ENCODE data around the gene ATXN7L1. TPM values are rescaled to one million over a fixed set of nuclear protein-coding genes. Genes with fewer than 3 reads are reported as not detected.

The ATXN7L1 gene
- total RNA-seq, 4 donors from 2014 or later: 5.9 to 21.2 (median 7.7) TPM

DNA sequence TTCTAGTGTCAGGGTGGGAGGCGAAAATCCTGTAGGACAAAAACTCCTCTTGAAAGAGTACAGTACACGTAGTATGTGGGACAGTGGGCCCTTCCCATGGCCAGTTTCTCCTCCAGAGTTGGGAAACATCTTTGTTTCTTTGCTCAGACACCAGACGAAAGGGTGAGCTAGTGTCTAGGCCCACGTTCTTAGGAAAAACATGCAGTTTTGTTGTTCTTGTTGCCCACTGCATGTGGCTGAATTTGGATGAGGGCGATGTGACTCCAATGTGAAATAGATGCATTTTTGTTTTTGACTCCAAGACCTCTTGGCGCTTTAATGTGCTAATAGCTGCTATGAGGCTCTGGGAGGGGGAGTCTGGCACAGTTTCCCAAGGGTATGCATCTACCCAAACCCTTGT lies 100.8 kb downstream of the ATXN7L1 start:
- H3K36me3 ChIP-seq: no peaks in the 10 kb centered on the region
- 61 to 68% methylated on average over 6 of the region's 6 CpGs for WGBS, 2 donors (ENCODE audit: low coverage in 1 of 2)
- ATAC-seq: no peak
- H3K9me3 ChIP-seq: no peaks in the 10 kb centered on the region
- H3K27ac ChIP-seq: peak overlapping the region in 1 of 4 donors; percentile 31
- no peaks in the 10 kb centered on the region for H3K27me3 ChIP-seq
- no peak for TF ChIP-seq POLR2A (IDR thresholded peaks at IDR 0.05)
- no peak for TF ChIP-seq POLR2AphosphoS5 (IDR thresholded peaks at IDR 0.05)
- TF ChIP-seq EP300 (IDR thresholded peaks at IDR 0.05): no peak
- TF ChIP-seq CTCF (IDR thresholded peaks at IDR 0.05): no peak
- H3K4me3 ChIP-seq: no peak overlapping the region
- peaks cover 0 to 33% (median 1%) of the 10 kb centered on the region in 3 donors for H3K4me1 ChIP-seq

DNA sequence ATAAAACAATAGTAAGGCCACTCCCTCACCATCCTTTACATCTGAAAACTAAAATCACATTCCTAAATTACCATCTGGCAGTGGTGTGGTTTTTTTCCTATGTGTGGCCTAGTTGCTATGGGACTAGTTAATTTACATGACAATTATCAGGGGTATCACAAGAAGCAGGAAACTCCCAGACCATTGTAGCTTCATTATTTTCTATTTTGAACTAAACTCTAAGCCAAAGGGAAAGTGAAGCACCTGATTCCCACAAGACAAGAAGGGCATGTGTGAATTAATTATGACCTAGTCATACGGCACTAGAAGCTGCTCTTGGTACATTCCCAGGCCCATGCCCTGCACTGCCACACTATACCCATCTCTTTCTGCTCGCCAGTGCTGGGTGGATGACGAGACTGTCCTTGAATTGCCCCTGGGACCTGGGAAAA lies 103.4 kb downstream of the ATXN7L1 start:
- 80 to 100% methylated on average over 3 of the region's 3 CpGs for WGBS, 2 donors (ENCODE audit: low coverage in 1 of 2)
- ATAC-seq: no peak
- no peak overlapping the region for H3K27ac ChIP-seq
- H3K9me3 ChIP-seq: no peaks in the 10 kb centered on the region
- TF ChIP-seq POLR2AphosphoS5 (IDR thresholded peaks at IDR 0.05): no peak
- TF ChIP-seq POLR2A (IDR thresholded peaks at IDR 0.05): no peak
- TF ChIP-seq CTCF (IDR thresholded peaks at IDR 0.05): no peak
- no peak for TF ChIP-seq EP300 (IDR thresholded peaks at IDR 0.05)
- no peaks in the 10 kb centered on the region for H3K27me3 ChIP-seq
- peaks cover 0 to 44% (median 6%) of the 10 kb centered on the region in 3 donors for H3K4me1 ChIP-seq
- H3K4me3 ChIP-seq: no peak overlapping the region
- no peaks in the 10 kb centered on the region for H3K36me3 ChIP-seq

DNA sequence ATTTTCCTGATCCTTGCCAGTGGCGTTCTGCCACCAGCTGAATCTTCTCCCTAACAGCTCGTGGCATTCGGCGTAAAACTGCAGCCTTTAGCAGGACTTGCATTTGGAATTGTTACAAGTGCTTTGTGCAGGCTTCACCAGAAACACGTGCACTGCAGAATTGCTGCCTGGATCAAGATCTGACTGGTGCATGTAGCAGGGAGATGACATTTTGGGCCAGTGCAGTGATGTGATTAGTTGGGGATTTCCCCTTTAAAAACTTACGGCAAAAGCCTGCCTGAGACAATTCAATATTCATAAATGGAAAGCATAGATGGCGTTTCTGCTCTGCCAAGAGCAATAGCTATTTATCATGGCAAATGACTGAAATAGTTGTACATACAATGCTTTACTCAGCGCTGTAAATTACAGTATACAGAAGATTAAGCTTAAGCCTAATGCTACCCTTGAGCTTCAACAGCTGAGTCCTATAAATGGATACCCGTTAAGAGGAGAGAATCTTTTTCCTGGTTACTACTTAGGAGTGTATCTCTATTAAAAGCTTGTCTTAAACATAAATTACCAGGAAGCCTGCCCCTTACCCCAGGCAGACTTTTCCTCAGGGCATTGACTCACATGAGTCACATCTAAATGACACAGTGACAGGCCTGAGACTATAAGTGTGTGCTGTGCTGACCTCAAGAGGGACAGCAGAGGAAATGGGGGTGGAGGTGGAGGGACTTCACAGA lies 106.3 kb downstream of the ATXN7L1 start:
- no peak overlapping the region for H3K4me3 ChIP-seq
- 26 to 31% methylated on average over 7 to 8 of the region's 9 CpGs for WGBS, 2 donors (ENCODE audit: low coverage in 1 of 2)
- peak overlapping the region in 3 of 4 donors; percentile 14 to 32 (median 16) for H3K27ac ChIP-seq
- no peak for TF ChIP-seq EP300 (IDR thresholded peaks at IDR 0.05)
- TF ChIP-seq POLR2AphosphoS5 (IDR thresholded peaks at IDR 0.05): peak; percentile 15
- peaks cover 0 to 49% (median 6%) of the 10 kb centered on the region in 3 donors for H3K4me1 ChIP-seq
- no peaks in the 10 kb centered on the region for H3K9me3 ChIP-seq
- peak; percentile 29 for ATAC-seq
- H3K27me3 ChIP-seq: no peaks in the 10 kb centered on the region
- no peaks in the 10 kb centered on the region for H3K36me3 ChIP-seq

DNA sequence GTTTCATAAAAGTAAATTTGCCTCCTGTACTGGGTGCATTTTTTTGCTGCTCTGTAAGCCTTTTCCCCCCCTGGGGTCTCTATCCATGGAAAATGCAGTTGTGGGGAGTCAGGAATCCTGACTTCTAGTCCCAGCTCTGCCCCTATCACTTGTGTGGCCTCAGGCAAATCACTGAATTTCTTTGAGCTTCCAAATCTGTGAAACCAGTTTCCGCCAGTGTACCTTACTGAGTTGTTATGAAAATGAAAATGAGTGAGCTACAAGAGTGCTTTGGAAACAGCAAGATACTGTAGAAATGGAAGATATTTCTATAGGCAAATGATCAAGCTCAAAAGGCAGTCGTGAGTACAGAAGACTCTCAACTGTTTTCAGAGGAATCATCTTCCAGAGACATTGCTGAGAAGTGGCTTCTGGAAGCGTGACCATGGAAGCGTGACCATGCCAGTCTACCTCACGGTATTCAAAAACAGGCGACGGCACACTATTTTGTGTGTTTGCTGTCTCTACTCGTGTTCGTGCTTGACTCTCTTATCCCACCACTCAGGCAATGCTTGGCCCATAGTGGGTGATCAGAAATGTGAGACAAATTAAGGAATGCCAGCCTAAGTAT lies 107.4 kb downstream of the ATXN7L1 start:
- 92 to 98% methylated on average over 2 to 8 of the region's 9 CpGs for WGBS, 2 donors (ENCODE audit: low coverage in 1 of 2)
- no peaks in the 10 kb centered on the region for H3K9me3 ChIP-seq
- no peak overlapping the region for H3K4me3 ChIP-seq
- H3K27ac ChIP-seq: peak overlapping the region in 1 of 4 donors; percentile 32
- H3K27me3 ChIP-seq: no peaks in the 10 kb centered on the region
- TF ChIP-seq EP300 (IDR thresholded peaks at IDR 0.05): no peak
- no peak for ATAC-seq
- peaks cover 0 to 49% (median 6%) of the 10 kb centered on the region in 3 donors for H3K4me1 ChIP-seq
- no peaks in the 10 kb centered on the region for H3K36me3 ChIP-seq

DNA sequence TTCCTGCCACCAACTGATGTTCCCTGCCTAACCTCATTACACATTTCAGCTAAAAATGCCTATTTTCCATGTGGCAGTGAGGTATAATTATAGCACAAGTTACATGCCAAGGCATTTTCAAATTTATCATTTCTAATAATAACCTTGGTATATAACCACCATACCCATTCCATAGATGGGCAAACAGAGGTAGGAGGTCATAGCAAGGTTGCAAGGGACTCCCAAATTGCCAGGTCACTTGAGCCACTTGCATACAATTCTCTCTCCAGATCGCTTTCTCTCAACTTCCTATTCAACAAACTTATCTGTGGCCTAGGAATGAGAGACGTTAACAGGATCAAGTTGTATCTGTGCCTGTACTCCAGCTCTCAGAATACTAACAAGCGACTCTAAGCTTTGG lies 108.3 kb downstream of the ATXN7L1 start:
- TF ChIP-seq EP300 (IDR thresholded peaks at IDR 0.05) (no peak), POLR2A (IDR thresholded peaks at IDR 0.05) (no peak), CTCF (IDR thresholded peaks at IDR 0.05) (no peak), POLR2AphosphoS5 (IDR thresholded peaks at IDR 0.05) (no peak)
- Histone ChIP-seq H3K9me3 (no peaks in the 10 kb centered on the region), H3K27me3 (no peaks in the 10 kb centered on the region), H3K4me3 (no peak overlapping the region), H3K27ac (no peak overlapping the region), H3K36me3 (no peaks in the 10 kb centered on the region), H3K4me1 (peaks cover 0 to 49% (median 6%) of the 10 kb centered on the region in 3 donors)
- 86 to 90% methylated on average over 3 of the region's 3 CpGs for WGBS, 2 donors (ENCODE audit: low coverage in 1 of 2)
- ATAC-seq: no peak

All from gastroesophageal sphincter (tissue), 4 donors.